ENCODE data around the gene MAP4K5.
"Not testable (repeated sequence)": the region's sequence is repeated elsewhere in the genome, so short reads cannot be mapped to it uniquely, and the experiment has no call there.

Gene MAP4K5

GRCh38 chr14:50521912-50522341, 10.4 kb downstream of the MAP4K5 start:
- Histone ChIP-seq H3K27ac (ENCODE audit: low read depth in 2 of 2, low read length in 2 of 2) (peak overlapping the region; percentile 26 to 37), H3K9ac (ENCODE audit: low read depth in 1 of 2, low read length in 2 of 2) (peak overlapping the region in 1 of 2 donors; percentile 10), H3K4me1 (ENCODE audit: control insufficient read depth in 2 of 2, insufficient read depth in 2 of 2, low read length in 2 of 2) (peaks cover 0 to 9% of the 10 kb centered on the region in 2 donors), H3K9me3 (ENCODE audit: control insufficient read depth in 2 of 2, low read length in 2 of 2) (no peaks in the 10 kb centered on the region), H3K4me3 (ENCODE audit: low read length in 2 of 2) (no peak overlapping the region), H3K36me3 (ENCODE audit: control insufficient read depth in 2 of 2, insufficient read depth in 2 of 2, low read length in 2 of 2) (no peaks in the 10 kb centered on the region), H3K27me3 (ENCODE audit: control insufficient read depth in 2 of 2, insufficient read depth in 2 of 2, low read length in 2 of 2) (no peaks in the 10 kb centered on the region)

DNA sequence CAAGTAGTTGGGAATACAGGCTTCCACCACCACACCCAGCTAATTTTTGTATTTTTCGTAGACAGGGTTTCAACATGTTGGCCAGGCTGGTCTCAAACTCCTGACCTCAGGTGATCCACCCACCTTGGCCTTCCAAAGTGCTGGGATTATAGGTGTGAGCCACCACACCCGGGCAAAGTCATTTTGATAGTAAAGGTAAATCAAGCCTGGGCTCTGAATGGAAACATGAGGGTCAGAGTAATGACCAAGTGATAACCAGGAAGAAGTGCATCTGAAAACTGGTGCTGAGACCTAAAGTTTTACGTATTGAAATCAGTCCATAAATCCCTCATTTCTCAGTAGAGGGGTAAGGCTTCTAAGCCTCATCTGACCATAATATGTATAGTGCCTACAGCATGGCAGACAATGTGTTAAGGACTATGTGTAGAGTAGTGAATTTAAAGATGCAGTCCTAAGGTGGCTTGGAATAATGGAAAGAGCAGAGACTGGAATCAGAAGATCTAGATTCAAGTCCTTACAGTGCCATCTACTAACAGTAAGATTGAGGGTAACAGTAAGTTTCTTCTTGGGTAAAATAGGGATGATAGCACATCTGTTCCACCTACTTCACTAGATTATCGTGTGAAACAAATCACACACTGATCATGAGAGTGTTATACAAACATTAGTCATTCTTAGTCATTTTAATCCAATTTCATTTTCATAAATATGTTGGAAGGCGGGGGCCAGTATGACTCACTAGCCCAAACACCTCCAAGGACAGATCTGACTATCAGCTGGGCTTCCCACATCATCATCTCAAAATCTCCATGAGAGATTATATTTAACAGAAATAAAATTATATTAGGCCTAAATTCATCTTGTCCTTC, 11.2 kb downstream of the MAP4K5 start:
- no peak overlapping the region for H3K4me3 ChIP-seq (ENCODE audit: low read length in 2 of 2)
- H3K27ac ChIP-seq (ENCODE audit: low read depth in 2 of 2, low read length in 2 of 2) = peak overlapping the region; percentile 26 to 37
- no peaks in the 10 kb centered on the region for H3K27me3 ChIP-seq (ENCODE audit: control insufficient read depth in 2 of 2, insufficient read depth in 2 of 2, low read length in 2 of 2)
- H3K36me3 ChIP-seq (ENCODE audit: control insufficient read depth in 2 of 2, insufficient read depth in 2 of 2, low read length in 2 of 2) = no peaks in the 10 kb centered on the region
- H3K9me3 ChIP-seq (ENCODE audit: control insufficient read depth in 2 of 2, low read length in 2 of 2) = no peaks in the 10 kb centered on the region
- H3K4me1 ChIP-seq (ENCODE audit: control insufficient read depth in 2 of 2, insufficient read depth in 2 of 2, low read length in 2 of 2) = peaks cover 0 to 9% of the 10 kb centered on the region in 2 donors
- no peak overlapping the region for H3K9ac ChIP-seq (ENCODE audit: low read depth in 1 of 2, low read length in 2 of 2)

GRCh38 chr14:50516091-50516490, 16.3 kb downstream of the MAP4K5 start:
- Histone ChIP-seq H3K9me3 (ENCODE audit: control insufficient read depth in 2 of 2, low read length in 2 of 2) (no peaks in the 10 kb centered on the region), H3K27me3 (ENCODE audit: control insufficient read depth in 2 of 2, insufficient read depth in 2 of 2, low read length in 2 of 2) (no peaks in the 10 kb centered on the region), H3K36me3 (ENCODE audit: control insufficient read depth in 2 of 2, insufficient read depth in 2 of 2, low read length in 2 of 2) (peaks cover 0 to 5% of the 10 kb centered on the region in 2 donors), H3K27ac (ENCODE audit: low read depth in 2 of 2, low read length in 2 of 2) (no peak overlapping the region), H3K4me1 (ENCODE audit: control insufficient read depth in 2 of 2, insufficient read depth in 2 of 2, low read length in 2 of 2) (no peaks in the 10 kb centered on the region), H3K4me3 (ENCODE audit: low read length in 2 of 2) (no peak overlapping the region), H3K9ac (ENCODE audit: low read depth in 1 of 2, low read length in 2 of 2) (no peak overlapping the region)

- H3K4me1 ChIP-seq (ENCODE audit: control insufficient read depth in 2 of 2, insufficient read depth in 2 of 2, low read length in 2 of 2) = no peaks in the 10 kb centered on the region
- H3K27me3 ChIP-seq (ENCODE audit: control insufficient read depth in 2 of 2, insufficient read depth in 2 of 2, low read length in 2 of 2) = no peaks in the 10 kb centered on the region
- H3K4me3 ChIP-seq (ENCODE audit: low read length in 2 of 2) = no peak overlapping the region
- no peak overlapping the region for H3K27ac ChIP-seq (ENCODE audit: low read depth in 2 of 2, low read length in 2 of 2)
- peaks cover 0 to 5% of the 10 kb centered on the region in 2 donors for H3K36me3 ChIP-seq (ENCODE audit: control insufficient read depth in 2 of 2, insufficient read depth in 2 of 2, low read length in 2 of 2)
- H3K9me3 ChIP-seq (ENCODE audit: control insufficient read depth in 2 of 2, low read length in 2 of 2) = no peaks in the 10 kb centered on the region
- no peak overlapping the region for H3K9ac ChIP-seq (ENCODE audit: low read depth in 1 of 2, low read length in 2 of 2)
Observed at GRCh38 chr14:50512463-50512862, 19.9 kb downstream of the MAP4K5 start.

DNA sequence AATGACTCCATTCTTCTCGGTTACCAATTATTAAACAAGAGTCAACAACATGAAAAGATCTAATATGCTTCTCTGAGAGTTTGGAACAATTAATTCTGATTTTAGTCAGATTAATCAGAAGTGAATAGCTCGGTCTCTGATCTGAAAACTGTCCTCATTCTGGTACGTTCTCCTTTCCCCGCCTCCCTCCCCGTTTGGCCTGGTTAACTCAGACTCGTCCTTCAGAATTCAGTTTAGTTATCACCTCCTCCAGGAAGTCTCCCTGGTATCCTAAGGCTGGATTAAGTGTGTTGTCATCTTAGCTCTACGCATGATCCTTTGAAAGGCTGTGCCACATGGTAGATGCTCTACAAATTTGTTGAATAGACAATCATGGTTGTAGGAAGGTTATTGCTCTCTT, 22.2 kb downstream of the MAP4K5 start:
- Histone ChIP-seq H3K36me3 (ENCODE audit: control insufficient read depth in 2 of 2, insufficient read depth in 2 of 2, low read length in 2 of 2) (no peaks in the 10 kb centered on the region), H3K27me3 (ENCODE audit: control insufficient read depth in 2 of 2, insufficient read depth in 2 of 2, low read length in 2 of 2) (no peaks in the 10 kb centered on the region), H3K4me1 (ENCODE audit: control insufficient read depth in 2 of 2, insufficient read depth in 2 of 2, low read length in 2 of 2) (no peaks in the 10 kb centered on the region), H3K9ac (ENCODE audit: low read depth in 1 of 2, low read length in 2 of 2) (no peak overlapping the region), H3K9me3 (ENCODE audit: control insufficient read depth in 2 of 2, low read length in 2 of 2) (no peaks in the 10 kb centered on the region), H3K27ac (ENCODE audit: low read depth in 2 of 2, low read length in 2 of 2) (no peak overlapping the region), H3K4me3 (ENCODE audit: low read length in 2 of 2) (no peak overlapping the region)

GRCh38 chr14:50507078-50507477, 25.3 kb downstream of the MAP4K5 start:
- not testable (repeated sequence) for H3K4me3 ChIP-seq (ENCODE audit: low read length in 2 of 2); H3K4me1 ChIP-seq (ENCODE audit: control insufficient read depth in 2 of 2, insufficient read depth in 2 of 2, low read length in 2 of 2); H3K9ac ChIP-seq (ENCODE audit: low read depth in 1 of 2, low read length in 2 of 2); H3K9me3 ChIP-seq (ENCODE audit: control insufficient read depth in 2 of 2, low read length in 2 of 2); H3K27ac ChIP-seq (ENCODE audit: low read depth in 2 of 2, low read length in 2 of 2); H3K36me3 ChIP-seq (ENCODE audit: control insufficient read depth in 2 of 2, insufficient read depth in 2 of 2, low read length in 2 of 2); H3K27me3 ChIP-seq (ENCODE audit: control insufficient read depth in 2 of 2, insufficient read depth in 2 of 2, low read length in 2 of 2)

DNA sequence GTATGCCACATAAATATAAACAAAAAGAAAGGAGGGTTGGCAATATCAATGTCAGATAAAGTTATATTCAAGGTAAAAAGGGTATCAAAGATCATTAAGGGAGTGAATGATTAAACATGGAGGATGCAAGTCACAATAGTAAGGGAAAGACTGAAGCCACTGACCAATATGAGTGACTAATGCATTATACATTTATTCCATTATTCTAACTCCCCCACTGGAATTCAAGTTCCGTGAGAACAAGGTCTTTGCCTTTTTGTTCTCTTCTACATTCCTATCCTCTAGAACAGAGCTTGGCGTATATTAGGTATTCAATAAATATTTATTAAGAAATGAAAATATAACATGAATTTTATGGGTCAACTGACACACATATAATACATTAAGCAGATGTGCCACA, 30.7 kb downstream of the MAP4K5 start:
- no peaks in the 10 kb centered on the region for H3K9me3 ChIP-seq (ENCODE audit: control insufficient read depth in 2 of 2, low read length in 2 of 2)
- H3K27me3 ChIP-seq (ENCODE audit: control insufficient read depth in 2 of 2, insufficient read depth in 2 of 2, low read length in 2 of 2) = no peaks in the 10 kb centered on the region
- no peak overlapping the region for H3K4me3 ChIP-seq (ENCODE audit: low read length in 2 of 2)
- H3K27ac ChIP-seq (ENCODE audit: low read depth in 2 of 2, low read length in 2 of 2) = no peak overlapping the region
- H3K36me3 ChIP-seq (ENCODE audit: control insufficient read depth in 2 of 2, insufficient read depth in 2 of 2, low read length in 2 of 2) = peaks cover 2 to 4% of the 10 kb centered on the region in 2 donors
- H3K4me1 ChIP-seq (ENCODE audit: control insufficient read depth in 2 of 2, insufficient read depth in 2 of 2, low read length in 2 of 2) = no peaks in the 10 kb centered on the region
- H3K9ac ChIP-seq (ENCODE audit: low read depth in 1 of 2, low read length in 2 of 2) = no peak overlapping the region

GRCh38 chr14:50497351-50497750, 35.0 kb downstream of the MAP4K5 start:
- Histone ChIP-seq H3K4me3 (ENCODE audit: low read length in 2 of 2) (no peak overlapping the region), H3K4me1 (ENCODE audit: control insufficient read depth in 2 of 2, insufficient read depth in 2 of 2, low read length in 2 of 2) (no peaks in the 10 kb centered on the region), H3K36me3 (ENCODE audit: control insufficient read depth in 2 of 2, insufficient read depth in 2 of 2, low read length in 2 of 2) (no peaks in the 10 kb centered on the region), H3K9ac (ENCODE audit: low read depth in 1 of 2, low read length in 2 of 2) (no peak overlapping the region), H3K27me3 (ENCODE audit: control insufficient read depth in 2 of 2, insufficient read depth in 2 of 2, low read length in 2 of 2) (no peaks in the 10 kb centered on the region), H3K9me3 (ENCODE audit: control insufficient read depth in 2 of 2, low read length in 2 of 2) (no peaks in the 10 kb centered on the region), H3K27ac (ENCODE audit: low read depth in 2 of 2, low read length in 2 of 2) (no peak overlapping the region)

- Histone ChIP-seq H3K27me3 (ENCODE audit: control insufficient read depth in 2 of 2, insufficient read depth in 2 of 2, low read length in 2 of 2) (no peaks in the 10 kb centered on the region), H3K36me3 (ENCODE audit: control insufficient read depth in 2 of 2, insufficient read depth in 2 of 2, low read length in 2 of 2) (peaks cover 0 to 4% of the 10 kb centered on the region in 2 donors), H3K4me3 (ENCODE audit: low read length in 2 of 2) (no peak overlapping the region), H3K27ac (ENCODE audit: low read depth in 2 of 2, low read length in 2 of 2) (no peak overlapping the region), H3K9ac (ENCODE audit: low read depth in 1 of 2, low read length in 2 of 2) (no peak overlapping the region), H3K9me3 (ENCODE audit: control insufficient read depth in 2 of 2, low read length in 2 of 2) (no peaks in the 10 kb centered on the region), H3K4me1 (ENCODE audit: control insufficient read depth in 2 of 2, insufficient read depth in 2 of 2, low read length in 2 of 2) (no peaks in the 10 kb centered on the region)
Observed at GRCh38 chr14:50489851-50490250, 42.5 kb downstream of the MAP4K5 start.

DNA sequence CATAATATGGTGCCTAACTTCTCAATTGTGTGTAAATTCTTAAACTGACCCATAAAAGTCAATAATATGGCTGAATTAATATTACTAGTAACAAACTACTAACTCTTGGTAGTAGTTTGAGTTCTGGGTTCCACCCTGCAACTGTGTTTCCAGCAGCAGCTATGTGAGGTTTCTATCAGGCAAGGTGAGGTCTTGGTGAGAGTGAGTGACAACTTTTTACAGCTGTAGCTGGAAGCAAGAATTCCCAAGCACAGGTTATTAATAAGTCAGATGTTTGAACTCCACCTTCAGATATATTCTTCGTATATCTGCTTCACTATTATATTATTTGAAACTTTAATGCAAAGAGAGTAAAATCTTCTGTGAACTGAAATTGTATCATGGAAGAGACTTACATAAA, 43.8 kb downstream of the MAP4K5 start:
- Histone ChIP-seq H3K27ac (ENCODE audit: low read depth in 2 of 2, low read length in 2 of 2) (no peak overlapping the region), H3K36me3 (ENCODE audit: control insufficient read depth in 2 of 2, insufficient read depth in 2 of 2, low read length in 2 of 2) (peaks cover 0 to 4% of the 10 kb centered on the region in 2 donors), H3K9me3 (ENCODE audit: control insufficient read depth in 2 of 2, low read length in 2 of 2) (no peaks in the 10 kb centered on the region), H3K27me3 (ENCODE audit: control insufficient read depth in 2 of 2, insufficient read depth in 2 of 2, low read length in 2 of 2) (no peaks in the 10 kb centered on the region), H3K9ac (ENCODE audit: low read depth in 1 of 2, low read length in 2 of 2) (no peak overlapping the region), H3K4me3 (ENCODE audit: low read length in 2 of 2) (no peak overlapping the region), H3K4me1 (ENCODE audit: control insufficient read depth in 2 of 2, insufficient read depth in 2 of 2, low read length in 2 of 2) (no peaks in the 10 kb centered on the region)

Measured in mucosa of rectum (tissue), 2 donors.